Measurements from ENCODE around the gene PLS3.

- TF ChIP-seq CTCF (IDR thresholded peaks at IDR 0.05) (no peak), POLR2A (IDR thresholded peaks at IDR 0.05) (no peak)
These were observed 48.6 kb downstream of the PLS3 start for GRCh38 chrX:115609621-115610020.

All from lower leg skin (tissue), 3 donors.